GM21737 (cell line): ENCODE results near the gene ALG9.
"Not testable (repeated sequence)": the region's sequence is repeated elsewhere in the genome, so short reads cannot be mapped to it uniquely, and the experiment has no call there.

Experiments
- ATAC-seq: cut with Tn5 transposase; IDR thresholded peaks from one replicate; pipeline ENCODE4 v1.9.1; 2021; ENCODE audit warnings: mild to moderate bottlenecking, moderate library complexity; ENCODE audit not compliant: unreplicated experiment

ALG9 gene

GRCh38 chr11:111870886-111871692 is at the start of gene ALG9:
ALG9 (minus strand) TSS chr11:111871581; CDS start chr11:111871482, 99 bp downstream.
- peak; percentile 90 for ATAC-seq

- no peak for ATAC-seq
Measured at GRCh38 chr11:111920908-111921307, 49.5 kb upstream of the ALG9 start.

GRCh38 chr11:111918390-111919256 is 47.2 kb upstream of the ALG9 start, which contains the start of gene C11orf52:
C11orf52 (plus strand) TSS chr11:111918913; CDS start chr11:111918973, 60 bp downstream.
- ATAC-seq: no peak

GRCh38 chr11:111917788-111918187 is 46.4 kb upstream of the ALG9 start:
- no peak for ATAC-seq

DNA sequence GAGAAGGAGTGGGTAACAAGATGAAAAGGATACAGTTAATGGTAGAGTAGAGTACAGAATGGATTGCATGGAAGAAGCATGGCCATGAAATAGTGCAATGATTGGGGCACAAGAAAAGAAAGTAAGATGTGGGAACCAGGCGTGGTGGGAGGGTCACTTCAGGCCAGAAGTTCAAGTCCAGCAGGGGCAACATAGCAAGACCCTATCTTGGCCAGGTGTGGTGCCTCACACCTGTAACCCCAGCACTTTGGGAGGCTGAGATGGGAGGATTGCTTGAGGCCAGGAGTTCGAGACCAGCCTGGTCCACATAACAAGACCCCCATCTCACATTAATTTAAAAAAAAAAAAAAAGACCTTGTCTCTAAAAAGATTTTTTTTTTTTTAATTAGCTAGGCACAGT is 45.9 kb upstream of the ALG9 start:
- ATAC-seq: no peak

- no peak for ATAC-seq
Measured at GRCh38 chr11:111916768-111917167, 45.4 kb upstream of the ALG9 start.

DNA sequence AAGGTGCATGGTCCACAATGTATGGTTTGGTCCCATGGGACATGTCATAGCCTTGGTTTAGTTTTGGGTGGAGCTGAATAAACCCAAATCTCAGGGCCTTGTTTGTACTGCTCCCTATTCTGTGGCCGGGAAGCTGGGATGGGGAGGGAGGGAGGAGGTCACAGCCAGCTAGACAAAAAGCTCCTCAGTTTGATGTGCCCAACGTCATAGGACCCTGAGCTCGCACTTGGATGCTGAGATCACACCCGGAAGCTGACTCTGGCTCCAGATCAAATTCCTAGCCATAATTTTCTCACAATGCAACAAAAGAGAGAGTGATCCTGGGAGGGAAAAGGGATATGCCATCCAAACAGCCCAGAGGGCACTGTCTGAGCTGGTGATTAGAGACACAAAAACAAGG is 42.6 kb upstream of the ALG9 start:
- no peak for ATAC-seq

DNA sequence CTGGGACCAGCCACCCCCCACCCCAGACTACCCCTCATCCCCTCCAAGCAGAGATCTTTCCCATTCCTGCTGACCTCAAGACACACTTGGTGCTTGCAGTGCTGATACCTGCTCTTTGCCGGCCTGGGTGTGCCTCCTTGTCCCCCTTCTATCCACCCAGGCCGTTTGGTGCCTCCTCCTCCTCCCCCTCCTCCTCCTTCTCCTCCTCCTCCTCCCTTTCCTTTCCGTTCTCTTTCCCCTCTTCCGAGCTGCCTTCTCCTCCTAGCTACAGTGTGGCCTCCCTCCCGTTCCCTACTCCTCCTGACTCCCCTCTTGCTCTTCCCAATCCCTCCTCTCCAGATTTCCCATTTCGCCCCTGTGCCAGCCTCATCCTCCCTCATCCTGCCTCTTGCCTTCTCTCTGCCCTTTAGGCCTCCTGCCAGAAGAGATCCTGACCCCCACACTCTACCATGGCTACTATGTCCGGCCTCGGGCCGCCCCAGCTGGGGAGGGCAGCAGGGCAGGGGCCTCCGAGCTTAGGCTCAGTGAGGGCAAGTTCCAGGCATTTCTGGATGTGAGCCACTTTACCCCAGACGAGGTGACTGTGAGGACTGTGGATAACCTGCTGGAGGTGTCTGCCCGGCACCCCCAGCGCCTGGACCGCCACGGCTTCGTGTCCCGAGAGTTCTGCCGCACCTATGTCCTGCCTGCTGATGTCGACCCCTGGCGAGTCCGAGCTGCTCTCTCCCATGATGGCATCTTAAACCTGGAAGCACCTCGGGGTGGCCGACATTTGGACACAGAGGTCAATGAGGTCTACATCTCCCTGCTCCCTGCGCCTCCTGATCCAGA is 41.9 kb upstream of the ALG9 start:
- no peak for ATAC-seq

DNA sequence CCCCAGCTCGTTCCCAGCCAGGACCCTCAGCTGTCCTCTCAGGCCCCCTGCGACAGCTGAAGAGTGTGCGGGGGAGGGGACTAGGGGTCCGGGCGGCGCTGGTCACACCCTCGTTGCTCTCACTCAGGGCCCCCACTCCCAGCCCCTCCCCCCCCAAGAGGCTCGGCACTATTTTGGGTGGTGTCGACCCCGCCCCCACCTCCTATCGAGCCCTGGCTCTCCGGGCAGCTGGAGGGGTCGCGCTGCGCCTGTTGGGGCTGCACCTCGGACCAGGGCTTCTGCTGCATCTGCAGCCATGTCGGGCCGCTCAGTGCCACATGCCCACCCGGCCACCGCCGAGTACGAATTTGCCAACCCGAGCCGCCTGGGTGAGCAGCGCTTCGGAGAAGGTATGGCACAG is 41.2 kb upstream of the ALG9 start, which contains the start of gene HSPB2:
TSS of gene HSPB2 (plus strand) at position 200 of the 400 bp plus-strand sequence. CDS start at position 296, 96 bp downstream.
- ATAC-seq: no peak

DNA sequence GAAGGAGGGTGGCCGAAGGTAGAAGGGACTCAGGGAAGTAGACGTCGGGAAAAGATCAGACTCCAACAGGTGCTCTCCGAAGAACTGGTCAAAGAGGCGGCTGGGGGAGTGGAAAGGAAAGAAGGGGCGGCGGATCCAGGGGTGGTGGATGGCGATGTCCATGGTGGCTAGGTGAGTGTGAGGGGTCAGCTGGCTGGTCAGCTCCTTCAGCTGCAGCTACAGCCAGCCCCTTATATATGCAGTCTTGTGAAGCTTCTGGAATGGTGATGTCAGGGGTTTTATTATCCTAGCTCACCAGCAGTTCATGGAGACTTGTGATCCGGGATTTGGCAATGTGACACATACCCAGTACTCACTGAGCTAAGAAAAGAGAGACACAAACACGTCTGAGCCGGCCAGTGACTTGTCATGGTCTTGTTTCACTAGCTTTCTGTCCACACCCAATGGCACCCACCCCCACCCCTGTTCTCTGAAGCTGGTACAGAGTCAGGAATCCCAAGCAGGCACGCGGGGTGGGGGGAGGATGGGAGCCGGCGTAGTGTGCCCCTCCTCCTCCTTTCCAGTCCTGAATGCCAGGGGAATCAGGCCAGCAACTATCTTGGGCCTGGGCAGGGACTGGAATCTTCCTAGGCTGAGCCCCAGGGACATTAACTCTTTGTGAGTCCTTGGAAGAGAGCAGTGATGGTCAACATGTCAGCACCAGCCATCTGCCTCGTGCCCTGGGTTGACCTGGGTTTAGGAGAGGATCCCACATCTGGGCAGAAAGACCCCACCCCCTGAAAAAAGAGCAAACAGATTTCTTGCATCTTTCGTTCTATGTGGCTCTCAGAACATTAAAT is 40.4 kb upstream of the ALG9 start, which contains the start of gene CRYAB:
TSS of gene CRYAB (minus strand) at position 208 of the 839 bp plus-strand sequence. CDS start at position 162, 46 bp downstream.
- ATAC-seq: no peak

DNA sequence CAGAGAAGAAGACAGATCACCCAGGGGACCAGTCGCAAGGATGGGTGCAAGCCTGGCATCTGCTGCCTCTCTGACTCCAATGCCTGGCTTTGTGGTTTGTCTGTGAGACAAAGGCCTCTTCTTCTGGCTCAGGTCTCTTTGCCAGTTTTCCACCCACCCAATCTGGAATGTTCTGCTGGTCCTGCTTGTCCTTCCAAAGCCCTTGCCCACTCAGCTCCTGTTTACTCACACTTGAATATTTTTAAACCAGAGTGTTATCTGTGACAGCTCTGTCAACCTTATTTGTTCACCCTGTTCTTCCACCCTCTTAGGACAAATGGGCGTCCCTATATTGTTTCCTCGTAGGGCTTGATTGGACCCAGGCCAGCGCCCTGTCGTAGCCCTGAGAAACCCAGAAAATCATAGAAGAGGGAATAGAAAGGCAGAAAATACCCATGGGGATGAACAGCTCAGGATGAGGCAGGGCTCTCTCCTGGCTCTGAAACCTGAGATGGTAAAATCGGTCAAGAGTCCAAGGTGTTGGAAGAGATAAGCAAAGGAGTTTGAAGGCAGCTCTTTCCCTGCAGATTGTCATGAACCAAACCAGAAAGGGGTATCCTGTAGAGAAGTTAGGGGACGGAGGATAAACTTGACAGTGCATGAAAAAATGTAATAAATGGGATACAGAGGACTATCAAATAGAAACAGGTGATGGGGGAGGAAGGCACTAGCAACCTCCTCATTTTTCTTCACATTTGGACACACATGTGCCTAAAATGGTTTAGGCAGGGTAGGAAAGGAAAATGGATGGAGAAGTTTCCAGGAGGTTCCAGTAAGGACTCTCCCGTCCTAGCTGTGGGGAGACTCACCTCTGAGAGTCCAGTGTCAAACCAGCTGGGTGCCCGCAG is 39.5 kb upstream of the ALG9 start:
- ATAC-seq: no peak

DNA sequence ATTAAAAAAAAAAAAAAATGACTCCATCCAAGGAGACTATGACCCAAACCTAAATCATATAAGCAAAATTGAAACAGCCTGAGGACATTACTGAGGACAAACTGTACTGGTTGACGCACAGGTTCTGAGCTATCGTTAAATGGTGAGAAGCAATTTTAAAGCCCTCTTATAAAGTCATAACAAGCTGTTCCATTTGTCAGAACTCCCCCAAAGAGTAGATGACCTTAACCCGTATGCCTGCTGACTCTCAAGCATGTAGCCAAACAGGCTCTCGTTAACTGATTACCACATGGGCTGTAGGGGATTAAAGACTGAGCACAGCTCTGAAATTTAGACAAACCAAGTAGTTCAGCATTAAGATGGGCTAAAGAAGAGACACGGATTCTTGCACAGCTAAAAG is 38.0 kb upstream of the ALG9 start:
- no peak for ATAC-seq

DNA sequence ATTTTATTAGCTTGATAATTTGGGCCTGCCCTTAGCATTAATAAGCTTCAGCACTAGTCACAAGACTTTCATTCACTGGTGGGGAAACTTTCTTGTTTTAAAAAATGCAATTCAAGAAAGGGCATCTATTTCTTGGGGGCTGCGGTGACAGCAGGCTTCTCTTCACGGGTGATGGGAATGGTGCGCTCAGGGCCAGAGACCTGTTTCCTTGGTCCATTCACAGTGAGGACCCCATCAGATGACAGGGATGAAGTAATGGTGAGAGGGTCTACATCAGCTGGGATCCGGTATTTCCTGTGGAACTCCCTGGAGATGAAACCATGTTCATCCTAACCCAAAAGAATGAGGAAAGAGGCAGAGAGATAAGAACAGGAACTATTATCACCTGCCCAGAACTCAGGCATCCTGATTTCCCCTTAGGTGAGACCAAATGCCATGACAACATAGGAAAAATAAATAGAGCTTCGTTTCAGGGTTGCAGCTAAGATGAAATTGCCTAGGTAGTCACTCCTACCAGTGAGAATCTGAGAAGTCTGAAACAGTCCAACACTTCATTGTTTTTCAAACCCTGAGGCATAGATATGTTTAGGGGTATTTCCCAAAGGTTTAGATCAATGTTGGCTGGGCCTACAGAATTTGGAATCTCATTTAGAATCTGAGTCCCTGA is 37.4 kb upstream of the ALG9 start:
- no peak for ATAC-seq

DNA sequence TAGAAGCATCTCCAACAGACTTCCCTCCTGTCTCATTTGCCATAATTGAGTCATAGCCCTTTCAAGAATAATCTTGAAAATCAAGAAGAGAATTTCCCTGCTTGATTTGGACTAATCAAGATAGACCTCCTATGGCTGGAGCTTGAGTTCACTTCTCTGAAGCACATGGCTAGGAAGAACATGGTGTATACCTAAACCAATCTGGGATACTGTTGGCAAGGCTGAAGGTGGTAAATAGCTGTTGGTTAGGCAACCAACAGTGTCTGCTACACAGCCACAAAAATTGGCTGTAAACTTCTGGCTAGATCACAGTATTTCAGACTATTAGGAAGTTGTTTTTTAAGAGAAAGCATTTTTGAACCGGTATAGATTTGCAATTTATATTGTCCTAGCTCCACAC is 35.3 kb upstream of the ALG9 start:
- ATAC-seq: no peak

- no peak for ATAC-seq
Measured at GRCh38 chr11:111905411-111905810, 34.0 kb upstream of the ALG9 start.

GRCh38 chr11:111886844-111887243 is 15.5 kb upstream of the ALG9 start:
- ATAC-seq: no peak

DNA sequence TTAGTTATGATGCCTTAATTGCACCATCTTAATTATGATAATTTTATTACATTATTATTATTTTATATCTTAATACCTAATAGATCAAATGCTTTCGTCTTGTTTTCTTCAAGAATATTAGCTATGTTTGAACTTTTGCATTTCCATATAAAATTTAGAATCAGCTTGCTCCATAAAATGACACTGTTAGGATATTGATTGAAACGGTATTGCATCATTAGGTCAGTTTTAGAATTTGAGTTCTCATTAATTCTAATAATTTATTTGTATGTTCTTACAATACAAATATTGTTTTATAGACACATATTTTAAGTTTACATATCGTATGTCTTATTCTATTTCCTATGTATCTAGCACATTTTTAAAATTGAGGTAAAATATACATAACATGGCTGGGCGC is 14.7 kb upstream of the ALG9 start:
- ATAC-seq: no peak

GRCh38 chr11:111885053-111885452 is 13.7 kb upstream of the ALG9 start:
- ATAC-seq: not testable (repeated sequence)
